ENCODE results near the gene DUSP6.

The DUSP6 gene

DNA sequence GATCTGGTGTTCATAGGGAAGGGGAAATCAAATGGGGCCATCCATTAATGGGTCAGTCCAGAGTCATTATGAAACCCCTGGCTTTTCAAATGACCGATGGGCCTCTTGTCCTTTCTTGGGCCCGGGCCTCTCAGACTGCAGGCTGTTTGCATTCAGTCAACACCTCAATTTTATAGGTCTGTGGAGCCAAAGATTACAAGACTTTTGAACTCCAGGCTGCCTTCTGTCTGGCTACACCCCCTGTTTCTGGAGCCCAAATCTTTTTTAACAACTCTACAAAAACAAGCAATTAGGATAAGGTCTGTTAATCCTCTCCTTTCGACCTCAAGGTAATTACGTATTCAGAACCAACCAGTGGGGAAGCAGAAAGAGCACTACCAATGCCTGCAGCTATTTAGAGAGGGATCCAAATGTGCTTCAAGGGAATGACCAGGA lies 35.6 kb downstream of the DUSP6 start:
- TF ChIP-seq, protein P1, sequence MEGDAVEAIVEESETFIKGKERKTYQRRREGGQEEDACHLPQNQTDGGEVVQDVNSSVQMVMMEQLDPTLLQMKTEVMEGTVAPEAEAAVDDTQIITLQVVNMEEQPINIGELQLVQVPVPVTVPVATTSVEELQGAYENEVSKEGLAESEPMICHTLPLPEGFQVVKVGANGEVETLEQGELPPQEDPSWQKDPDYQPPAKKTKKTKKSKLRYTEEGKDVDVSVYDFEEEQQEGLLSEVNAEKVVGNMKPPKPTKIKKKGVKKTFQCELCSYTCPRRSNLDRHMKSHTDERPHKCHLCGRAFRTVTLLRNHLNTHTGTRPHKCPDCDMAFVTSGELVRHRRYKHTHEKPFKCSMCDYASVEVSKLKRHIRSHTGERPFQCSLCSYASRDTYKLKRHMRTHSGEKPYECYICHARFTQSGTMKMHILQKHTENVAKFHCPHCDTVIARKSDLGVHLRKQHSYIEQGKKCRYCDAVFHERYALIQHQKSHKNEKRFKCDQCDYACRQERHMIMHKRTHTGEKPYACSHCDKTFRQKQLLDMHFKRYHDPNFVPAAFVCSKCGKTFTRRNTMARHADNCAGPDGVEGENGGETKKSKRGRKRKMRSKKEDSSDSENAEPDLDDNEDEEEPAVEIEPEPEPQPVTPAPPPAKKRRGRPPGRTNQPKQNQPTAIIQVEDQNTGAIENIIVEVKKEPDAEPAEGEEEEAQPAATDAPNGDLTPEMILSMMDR (IDR thresholded peaks at IDR 0.05; ENCODE audit: low read depth, low read length), result no peak
- in situ Hi-C loops (cut with HindIII; ENCODE audit: low sequenced_read_pairs), result no loop called here
- no peak for DNase-seq (ENCODE audit: low read depth, low spot score)
- H3K4me3 ChIP-seq (ENCODE audit: low read depth, low read length), result no peak overlapping the region

DNA sequence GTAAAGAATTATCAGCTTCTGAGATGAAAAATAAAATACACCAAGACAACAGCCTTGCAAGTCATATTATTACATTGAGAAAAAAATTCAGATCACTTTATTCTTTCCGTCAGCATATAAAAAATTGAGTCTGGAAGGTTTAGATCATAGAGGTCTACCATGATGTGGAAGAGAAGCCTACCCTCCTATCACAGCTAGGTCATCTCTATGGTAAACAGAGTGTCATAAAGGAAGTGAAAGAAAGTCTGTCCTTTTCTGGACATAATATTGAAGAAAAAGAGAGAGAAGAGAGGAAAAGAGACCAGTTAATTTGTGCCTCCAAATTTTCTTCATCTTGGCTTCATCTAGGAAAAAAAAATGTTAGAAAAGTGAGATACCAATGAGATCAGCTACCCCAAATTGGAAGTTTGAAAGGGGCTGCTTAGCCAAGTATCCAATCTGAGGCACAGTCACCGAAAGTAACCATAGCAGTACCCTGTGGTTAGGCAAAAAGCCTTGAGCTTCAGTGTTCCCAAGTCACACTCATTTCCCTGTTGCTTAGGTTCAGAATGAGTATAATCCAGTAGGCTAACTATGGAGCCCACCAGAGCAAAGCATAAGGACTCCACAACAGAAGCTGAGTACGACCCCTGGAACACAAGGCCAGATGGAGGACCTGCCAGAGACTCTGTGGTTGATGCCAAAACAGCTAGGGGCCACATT lies 38.1 kb downstream of the DUSP6 start:
- DNase-seq (ENCODE audit: low read depth, low spot score), result no peak
- H3K4me3 ChIP-seq (ENCODE audit: low read depth, low read length), result no peak overlapping the region
- TF ChIP-seq, protein P1 (IDR thresholded peaks at IDR 0.05; ENCODE audit: low read depth, low read length), result no peak
- in situ Hi-C loops (cut with HindIII; ENCODE audit: low sequenced_read_pairs), result no loop called here

DNA sequence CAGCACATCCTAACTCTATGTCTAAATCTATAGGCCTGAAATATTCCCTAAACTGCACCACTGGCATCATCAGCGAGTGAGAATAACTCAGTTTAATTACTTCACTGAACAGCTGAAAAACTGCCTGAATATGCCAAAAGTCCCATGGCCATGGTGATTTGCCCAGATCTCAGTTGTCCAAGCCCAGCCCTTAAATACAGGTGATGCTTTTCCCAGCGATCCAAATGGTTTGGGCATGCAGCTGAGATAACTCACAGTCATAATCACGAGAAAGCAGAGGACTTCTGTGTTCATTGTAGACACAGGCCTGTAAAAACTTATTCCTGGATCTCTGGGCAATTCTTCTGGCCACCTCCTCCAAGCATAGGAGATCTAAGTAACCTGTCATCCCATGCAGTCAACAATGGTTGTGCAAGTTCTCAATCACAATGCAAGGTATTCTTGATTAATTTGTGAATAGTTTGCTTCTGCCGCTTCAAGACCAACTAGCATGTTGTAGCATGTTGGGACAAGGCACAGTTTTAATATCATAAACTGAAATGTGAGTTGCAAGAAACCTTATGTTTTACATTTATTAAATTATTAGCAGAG lies 40.5 kb downstream of the DUSP6 start:
- no peak overlapping the region for H3K4me3 ChIP-seq (ENCODE audit: low read depth, low read length)
- in situ Hi-C loops (cut with HindIII; ENCODE audit: low sequenced_read_pairs), result no loop called here
- TF ChIP-seq, protein P1 (IDR thresholded peaks at IDR 0.05; ENCODE audit: low read depth, low read length), result no peak
- no peak for DNase-seq (ENCODE audit: low read depth, low spot score)

DNA sequence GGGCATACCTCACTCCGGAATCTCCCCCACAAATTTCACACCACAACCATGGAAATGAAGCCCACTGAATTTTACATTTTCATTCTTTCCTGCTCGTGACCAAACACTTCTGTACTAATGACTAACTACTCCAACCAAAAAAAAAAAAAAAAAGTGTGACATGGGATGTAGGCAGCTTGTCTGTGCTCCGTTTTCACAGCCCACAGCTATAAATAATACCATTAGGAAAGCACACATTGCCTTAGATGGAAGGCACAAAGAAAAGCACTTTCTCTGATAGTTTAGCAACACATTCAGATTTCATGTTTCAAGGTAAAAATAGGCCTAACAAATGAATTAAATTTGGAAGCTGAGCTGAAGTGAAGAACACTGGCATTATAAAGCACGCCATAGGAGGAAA lies 42.5 kb downstream of the DUSP6 start:
- in situ Hi-C loops (cut with HindIII; ENCODE audit: low sequenced_read_pairs), result no loop called here
- TF ChIP-seq, protein P1 (IDR thresholded peaks at IDR 0.05; ENCODE audit: low read depth, low read length), result no peak
- no peak overlapping the region for H3K4me3 ChIP-seq (ENCODE audit: low read depth, low read length)
- DNase-seq (ENCODE audit: low read depth, low spot score), result no peak

DNA sequence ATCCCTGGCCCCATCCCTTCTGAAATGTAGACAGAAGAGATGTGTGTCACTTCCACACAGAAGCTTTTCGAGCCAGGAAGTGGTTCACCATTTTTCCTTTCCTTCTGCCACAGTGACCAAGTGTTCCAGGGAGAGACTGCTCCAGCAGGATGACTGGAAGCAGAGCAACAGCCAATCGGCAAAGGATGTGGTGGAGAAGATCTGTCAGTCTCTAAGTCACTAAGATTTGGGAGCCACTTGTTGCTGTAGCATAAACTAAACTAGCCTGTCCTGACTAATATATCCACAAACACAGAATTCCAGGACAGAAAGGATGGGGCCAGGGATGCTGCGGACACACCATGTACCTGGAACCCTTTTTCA lies 42.9 kb downstream of the DUSP6 start:
- TF ChIP-seq, protein P1 (IDR thresholded peaks at IDR 0.05; ENCODE audit: low read depth, low read length), result no peak
- in situ Hi-C loops (cut with HindIII; ENCODE audit: low sequenced_read_pairs), result no loop called here
- no peak for DNase-seq (ENCODE audit: low read depth, low spot score)
- no peak overlapping the region for H3K4me3 ChIP-seq (ENCODE audit: low read depth, low read length)

DNA sequence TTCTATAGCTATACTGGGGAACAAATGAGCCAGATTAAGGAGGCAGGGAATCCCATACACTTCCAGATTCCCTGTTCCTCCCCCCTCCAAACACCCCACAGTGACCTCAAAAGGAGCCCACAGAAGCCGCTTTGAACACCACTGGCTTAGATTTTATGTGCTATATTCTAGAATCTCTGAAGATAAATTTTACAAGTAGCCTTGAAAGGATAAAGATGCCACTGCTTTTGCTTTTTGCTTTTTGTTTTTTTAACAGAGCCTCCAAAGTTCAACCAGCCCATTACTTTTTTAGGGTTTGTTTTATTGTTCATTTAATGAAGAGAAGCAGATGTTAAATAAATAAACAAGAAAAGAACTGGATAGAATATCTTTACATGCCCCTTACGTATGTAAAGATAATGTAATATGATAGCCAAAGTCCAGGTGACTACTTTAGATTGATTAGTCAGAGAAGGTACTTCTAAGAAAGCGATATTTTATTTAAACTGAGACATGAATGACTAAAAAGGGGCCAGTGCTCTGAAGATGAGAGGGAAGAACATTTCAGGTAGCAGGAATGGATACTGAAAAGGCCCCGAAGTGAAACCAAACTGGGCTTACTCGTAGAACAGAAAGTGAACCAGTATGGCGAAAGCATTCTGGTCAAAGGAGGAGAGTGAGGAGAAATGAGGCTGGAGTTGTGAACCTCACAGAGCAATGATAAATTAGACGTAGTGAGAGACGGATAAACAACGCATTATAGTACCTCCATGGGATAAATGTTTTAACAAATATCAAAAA lies 44.6 kb downstream of the DUSP6 start:
- no peak overlapping the region for H3K4me3 ChIP-seq (ENCODE audit: low read depth, low read length)
- DNase-seq (ENCODE audit: low read depth, low spot score), result no peak
- in situ Hi-C loops (cut with HindIII; ENCODE audit: low sequenced_read_pairs), result no loop called here
- TF ChIP-seq, protein P1 (IDR thresholded peaks at IDR 0.05; ENCODE audit: low read depth, low read length), result no peak
